DND-41 (cell line): Measurements from ENCODE around the gene POLK.

Source experiments
- CTCF ChIP-seq: IDR thresholded peaks from 2 replicates; pipeline ENCODE4 v1.5.1; 2012; ENCODE audit warnings: borderline replicate concordance, low read length, moderate library complexity, mild to moderate bottlenecking; ENCODE audit not compliant: poor library complexity, severe bottlenecking; ENCODE audit errors: extremely low read depth
- EZH2 ChIP-seq: IDR thresholded peaks from 3 replicates; pipeline ENCODE4 v1.6.1; 2012; ENCODE audit warnings: borderline replicate concordance, low read depth, mild to moderate bottlenecking, moderate library complexity, low read length, inconsistent platforms; ENCODE audit not compliant: severe bottlenecking

- no peak for TF ChIP-seq CTCF
- no peak for TF ChIP-seq EZH2
Measured at GRCh38 chr5:75536147-75536546, 24.5 kb downstream of the POLK start.
